ENCODE measurements around the gene SMIM41.

GRCh38 chr12:52087961-52088820 is 8.7 kb downstream of the SMIM41 start:
- TF ChIP-seq CTCF (IDR thresholded peaks at IDR 0.05) = no peak
- no peak for TF ChIP-seq POLR2A (IDR thresholded peaks at IDR 0.05)
